NCI-H1930 (cell line): Measurements from ENCODE around the gene CFAP74.
"Not testable (repeated sequence)": the region's sequence is repeated elsewhere in the genome, so short reads cannot be mapped to it uniquely, and the experiment has no call there.

ENCODE experiments used
- DNase-seq, 2 experiments: peaks; one replicate each; lab custom pipeline; 2025; lab: John Stamatoyannopoulos, UW

CFAP74 gene

GRCh38 chr1:1895456-1896336, 107.9 kb downstream of the CFAP74 start:
- DNase-seq: no peak

GRCh38 chr1:1895060-1895418, 108.5 kb downstream of the CFAP74 start:
- DNase-seq: no peak

GRCh38 chr1:1894354-1895059, 109.1 kb downstream of the CFAP74 start:
- DNase-seq: no peak

DNA sequence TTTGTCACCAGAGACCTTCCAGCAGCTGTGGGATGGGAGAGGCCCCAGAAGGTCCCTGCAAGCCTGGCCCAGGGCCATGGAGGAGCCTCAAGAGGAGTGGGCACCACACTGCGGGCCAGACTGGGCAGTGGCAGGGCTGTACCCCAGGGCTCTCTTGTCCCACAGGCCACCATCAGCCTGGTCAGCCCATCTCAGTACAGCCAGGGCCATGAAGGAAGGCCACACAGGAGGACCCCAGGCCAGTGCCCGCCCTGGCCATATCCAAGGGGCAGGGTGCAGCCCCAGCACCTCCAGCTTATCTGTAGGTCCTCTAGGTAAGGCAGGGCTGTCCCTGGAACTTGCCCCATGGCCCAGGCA, 109.6 kb downstream of the CFAP74 start:
- no peak for DNase-seq

DNA sequence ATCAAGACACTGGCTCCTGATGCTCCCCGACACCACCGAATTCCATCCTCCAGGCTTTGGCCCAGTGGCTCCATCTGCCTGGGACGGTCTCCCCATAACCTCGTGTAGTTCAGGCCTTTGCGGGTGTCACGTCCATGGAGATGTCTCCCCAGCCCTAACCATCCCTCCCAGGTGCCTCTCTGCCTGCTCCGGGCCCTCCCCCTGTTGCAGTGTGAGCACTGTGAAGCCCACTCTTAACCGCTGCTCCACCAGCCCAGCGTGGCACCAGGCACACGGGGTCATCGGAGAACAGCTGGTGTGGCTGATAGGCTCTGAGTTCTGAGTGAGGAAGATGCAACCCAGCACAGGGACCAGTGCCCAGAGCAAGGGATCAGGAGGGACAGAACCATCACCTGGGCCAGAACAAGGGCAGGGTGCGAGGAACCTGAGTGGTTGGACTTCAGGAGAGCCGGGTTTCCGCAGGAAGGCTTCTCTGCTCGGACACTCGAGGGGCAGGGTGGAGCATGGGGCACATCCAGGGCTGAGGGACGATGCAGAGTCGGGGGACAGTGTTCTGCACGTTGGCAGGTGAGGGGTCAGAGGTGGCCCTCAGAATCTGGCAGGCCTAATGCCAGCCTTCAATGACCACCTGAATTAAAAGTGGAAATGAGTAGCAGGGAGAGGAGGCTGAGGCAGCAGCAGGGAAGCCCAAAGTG, 110.1 kb downstream of the CFAP74 start:
- DNase-seq: no peak

GRCh38 chr1:1892763-1893120, 110.8 kb downstream of the CFAP74 start:
- DNase-seq: no peak

GRCh38 chr1:1892079-1892762, 111.4 kb downstream of the CFAP74 start:
- DNase-seq: no peak

GRCh38 chr1:1891349-1892078, 112.1 kb downstream of the CFAP74 start:
- peak in 1 of 2 experiments; percentile 73 for DNase-seq

GRCh38 chr1:1890506-1891348, 112.9 kb downstream of the CFAP74 start, which contains the start of gene GNB1:
Gene GNB1 (minus strand): TSS chr1:1891087. CDS start chr1:1825453, 65,634 bp downstream.
- DNase-seq: peak; percentile 80 to 94

DNA sequence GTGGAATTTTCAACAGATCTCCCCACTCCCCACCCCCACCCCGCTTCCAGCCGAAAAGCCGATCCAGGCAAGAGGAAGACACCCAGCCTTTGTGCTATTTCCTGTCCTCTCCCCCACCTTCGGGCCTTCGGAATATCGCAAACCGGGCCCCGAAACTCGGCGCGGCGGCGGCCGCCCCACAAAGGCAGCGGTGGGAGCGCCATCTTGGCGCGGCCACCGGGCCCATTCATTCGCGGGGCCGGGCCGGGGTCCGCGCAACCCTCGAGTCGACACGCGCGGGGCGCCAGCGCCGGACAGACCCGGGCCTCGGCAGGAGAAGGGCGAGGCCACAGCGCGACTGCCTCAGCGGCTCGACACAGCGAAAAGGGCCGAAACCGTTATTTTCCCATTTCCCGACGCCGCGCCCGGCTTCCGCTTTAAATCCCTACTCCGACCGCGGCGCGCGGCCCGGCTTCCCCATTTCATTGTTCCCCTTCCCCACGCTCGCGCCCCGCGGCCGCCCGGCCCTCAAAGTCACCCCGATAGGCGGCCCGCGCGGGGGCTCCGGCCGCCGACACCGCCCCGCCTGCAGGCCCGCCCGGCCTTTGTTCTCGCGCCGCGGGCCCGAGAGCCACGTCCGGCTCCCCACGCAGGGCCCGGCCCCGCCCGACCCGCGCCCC, 113.6 kb downstream of the CFAP74 start:
- no peak for DNase-seq

DNA sequence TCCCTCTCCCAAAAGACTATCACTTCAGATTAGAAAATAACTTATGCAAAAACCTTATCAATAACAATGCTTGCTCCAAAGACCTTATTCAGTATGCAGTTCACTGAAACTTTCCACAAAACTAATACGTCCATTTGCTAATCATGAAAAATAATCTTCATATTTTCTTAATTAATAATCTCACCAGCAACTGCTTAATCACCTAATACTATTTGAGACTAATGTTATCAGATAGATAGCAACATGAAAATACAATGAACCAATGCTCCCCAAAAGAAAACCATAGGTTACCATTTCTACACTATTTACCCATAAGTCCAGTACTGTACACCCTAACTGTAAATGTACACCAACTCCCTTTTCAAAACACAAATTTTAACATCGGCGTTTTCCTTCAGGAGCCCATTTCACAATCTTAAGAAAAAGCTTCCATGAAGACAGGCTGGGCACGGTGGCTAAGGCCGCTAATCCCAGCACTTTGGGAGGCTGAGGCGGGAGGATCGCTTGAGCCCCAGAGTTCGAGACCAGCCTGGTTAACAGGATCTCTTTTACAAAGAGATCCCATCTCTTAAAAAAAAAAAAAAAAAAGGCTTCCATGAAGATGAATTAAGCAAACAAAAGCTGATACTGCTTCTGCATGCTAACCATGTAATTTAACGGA, 114.4 kb downstream of the CFAP74 start:
- DNase-seq: no peak

DNA sequence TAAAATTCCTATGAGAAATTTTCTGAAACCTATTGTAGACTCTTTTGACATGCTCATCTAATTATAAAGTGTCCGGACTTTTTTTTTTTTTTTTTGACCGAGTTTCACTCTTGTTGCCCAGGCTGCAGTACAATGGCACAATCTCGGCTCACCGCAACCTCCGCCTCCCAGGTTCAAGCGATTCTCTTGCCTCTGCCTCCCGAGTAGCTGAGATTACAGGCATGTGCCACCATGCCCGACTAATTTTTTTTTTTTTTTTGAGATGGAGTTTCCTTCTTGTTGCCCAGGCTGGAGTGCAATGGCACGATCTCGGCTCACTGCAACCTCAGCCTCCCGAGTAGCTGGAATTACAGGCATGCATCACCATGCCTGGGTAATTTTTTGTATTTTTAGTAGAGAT, 119.7 kb downstream of the CFAP74 start:
- DNase-seq: not testable (repeated sequence)

GRCh38 chr1:1883092-1883873, 120.3 kb downstream of the CFAP74 start:
- no peak for DNase-seq

DNA sequence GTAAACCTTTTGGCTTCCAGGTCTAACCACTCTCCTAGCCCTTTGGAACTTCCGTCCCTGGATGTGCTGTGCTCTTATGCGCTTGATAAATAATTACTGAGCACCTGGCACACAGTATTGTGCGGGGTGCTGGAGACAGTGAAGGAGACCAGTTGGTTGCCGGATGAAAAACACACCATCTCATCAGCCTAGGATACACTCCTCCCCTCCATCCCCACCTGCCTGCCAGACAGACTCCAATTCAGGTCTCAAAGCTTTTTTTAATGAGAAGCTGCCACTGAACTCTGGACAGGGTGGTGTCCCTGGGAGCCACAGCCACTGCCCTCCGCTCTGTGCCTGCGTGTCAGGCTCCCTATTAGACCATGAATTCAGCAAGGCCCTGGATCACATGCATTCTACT, 121.9 kb downstream of the CFAP74 start:
- no peak for DNase-seq

DNA sequence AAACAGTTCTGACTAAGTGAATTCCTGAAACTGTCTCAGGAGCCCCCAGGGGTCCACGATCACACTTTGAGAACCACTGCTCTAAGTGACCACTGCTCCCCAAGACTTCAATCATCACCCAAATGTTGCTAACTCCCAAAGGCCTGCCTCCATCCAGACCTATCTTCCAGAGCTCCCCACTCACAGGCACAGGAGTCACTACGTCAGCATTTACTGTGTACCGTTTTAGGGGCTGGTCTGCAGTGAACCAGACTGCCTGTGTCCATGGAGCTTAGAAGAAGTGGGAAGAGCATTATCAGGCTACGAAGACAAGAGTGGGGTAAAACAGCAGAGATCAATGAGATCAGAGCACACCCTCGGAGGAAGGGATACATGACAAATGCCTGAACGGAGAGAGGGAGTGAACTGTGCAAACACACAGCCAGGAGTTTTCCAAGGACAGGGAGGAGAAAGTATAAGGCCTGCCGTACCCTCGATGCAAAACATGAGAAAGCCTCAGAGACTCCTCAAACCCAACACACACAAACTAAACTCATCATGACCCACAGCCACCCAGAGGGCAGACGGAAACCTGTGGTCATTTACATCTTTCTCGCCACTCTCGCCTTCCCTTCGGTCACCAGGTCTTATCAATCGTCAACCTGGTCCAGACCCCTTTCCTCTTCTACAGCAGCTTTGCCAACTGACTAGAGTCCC, 122.8 kb downstream of the CFAP74 start:
- DNase-seq: no peak

DNA sequence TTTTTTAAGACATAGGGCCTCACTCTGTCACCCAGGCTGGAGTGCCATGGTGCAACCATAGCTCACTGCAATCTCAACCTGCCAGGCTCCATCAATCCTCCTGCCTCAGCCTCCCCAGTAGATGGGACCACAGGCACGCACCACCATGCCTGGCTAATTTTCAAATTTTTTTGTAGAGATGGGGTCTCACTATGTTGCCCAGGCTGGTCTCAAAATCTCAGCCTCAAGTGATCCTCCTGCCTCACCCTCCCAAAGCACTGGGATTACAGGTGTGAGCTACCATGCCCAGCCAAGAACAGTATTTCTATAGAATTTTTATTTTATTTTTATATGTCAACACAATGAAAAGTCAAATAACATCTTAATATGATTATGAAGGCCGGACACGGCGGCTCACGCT, 123.6 kb downstream of the CFAP74 start:
- DNase-seq: no peak

GRCh38 chr1:1877865-1878436, 125.6 kb downstream of the CFAP74 start:
- no peak for DNase-seq
